ENCODE measurements around the gene LMAN2. TPM values are rescaled to one million over a fixed set of nuclear protein-coding genes. Genes with fewer than 3 reads are reported as not detected.

Gene LMAN2
- total and polyA plus RNA-seq, 12 donors = 46.3 to 215 (median 56.3) TPM

Other genes starting within 250 kb of the LMAN2 start
- gene NSD1, start 217.9 kb downstream of the LMAN2 start, total RNA-seq = 10 to 100 TPM; 34.4 to 62.9 (median 47.2) TPM
- 10 to 100 TPM in 1 of 2 donors, 1 to 10 TPM in 1; 5.6 to 10.0 TPM for gene NSD1, start 217.9 kb downstream of the LMAN2 start, polyA plus RNA-seq
- 10 to 100 TPM; 14.7 to 22.1 (median 19.3) TPM for gene RAB24, start 47.9 kb downstream of the LMAN2 start, total RNA-seq
- gene RAB24, start 47.9 kb downstream of the LMAN2 start, polyA plus RNA-seq = 10 to 100 TPM; 31.7 to 39.4 TPM
- 10 to 100 TPM; 32.3 to 69.8 (median 36.2) TPM for gene PRELID1, start 47.9 kb downstream of the LMAN2 start, total RNA-seq
- 100 to 1,000 TPM in 1 of 2 donors, 10 to 100 TPM in 1; 53.9 to 166 TPM for gene PRELID1, start 47.9 kb downstream of the LMAN2 start, polyA plus RNA-seq
- 1 to 10 TPM; 1.2 to 6.4 (median 2.4) TPM for gene MXD3, start 39.8 kb downstream of the LMAN2 start, total RNA-seq
- gene MXD3, start 39.8 kb downstream of the LMAN2 start, polyA plus RNA-seq = 1 to 10 TPM; 2.3 to 7.1 TPM
- 1 to 10 TPM; 2.2 to 9.6 (median 4.5) TPM for gene RGS14, start 6.3 kb upstream of the LMAN2 start, total RNA-seq
- 1 to 10 TPM; 2.6 to 3.9 TPM for gene RGS14, start 6.3 kb upstream of the LMAN2 start, polyA plus RNA-seq
- under 1 TPM in 1 of 10 donors, not detected in 9; 0.12 TPM for gene SLC34A1, start 32.8 kb upstream of the LMAN2 start, total RNA-seq
- not detected for gene SLC34A1, start 32.8 kb upstream of the LMAN2 start, polyA plus RNA-seq
- gene PFN3, start 49.0 kb upstream of the LMAN2 start, total RNA-seq = not detected
- gene PFN3, start 49.0 kb upstream of the LMAN2 start, polyA plus RNA-seq = not detected
- gene F12, start 57.9 kb upstream of the LMAN2 start, total RNA-seq = under 1 TPM in 1 of 10 donors, not detected in 9; 0.25 TPM
- under 1 TPM; 0.28 to 0.37 TPM for gene F12, start 57.9 kb upstream of the LMAN2 start, polyA plus RNA-seq
- gene GRK6, start 75.0 kb upstream of the LMAN2 start, total RNA-seq = 10 to 100 TPM; 11.8 to 21.2 (median 15.2) TPM
- 10 to 100 TPM in 1 of 2 donors, 1 to 10 TPM in 1; 6.7 to 22.9 TPM for gene GRK6, start 75.0 kb upstream of the LMAN2 start, polyA plus RNA-seq
- 1 to 10 TPM in 9 of 10 donors, under 1 TPM in 1; 0.97 to 2.9 (median 1.9) TPM for gene PRR7, start 95.1 kb upstream of the LMAN2 start, total RNA-seq
- 1 to 10 TPM; 1.8 to 2.7 TPM for gene PRR7, start 95.1 kb upstream of the LMAN2 start, polyA plus RNA-seq
- 10 to 100 TPM; 13.1 to 52.9 (median 19.1) TPM for gene DBN1, start 122.0 kb upstream of the LMAN2 start, total RNA-seq
- gene DBN1, start 122.0 kb upstream of the LMAN2 start, polyA plus RNA-seq = 10 to 100 TPM; 19.2 to 31.5 TPM
- gene PDLIM7, start 145.9 kb upstream of the LMAN2 start, total RNA-seq = 10 to 100 TPM; 32.5 to 70.6 (median 51.0) TPM
- 100 to 1,000 TPM; 129 to 131 TPM for gene PDLIM7, start 145.9 kb upstream of the LMAN2 start, polyA plus RNA-seq
- gene DOK3, start 158.2 kb upstream of the LMAN2 start, total RNA-seq = 10 to 100 TPM in 1 of 10 donors, 1 to 10 TPM in 7, under 1 TPM in 2; 0.74 to 11.4 (median 1.9) TPM
- gene DOK3, start 158.2 kb upstream of the LMAN2 start, polyA plus RNA-seq = 1 to 10 TPM; 2.4 to 4.0 TPM
- 10 to 100 TPM; 19.7 to 53.2 (median 27.2) TPM for gene DDX41, start 165.3 kb upstream of the LMAN2 start, total RNA-seq
- gene DDX41, start 165.3 kb upstream of the LMAN2 start, polyA plus RNA-seq = 10 to 100 TPM; 45.2 to 55.7 TPM
- gene FAM193B, start 202.9 kb upstream of the LMAN2 start, total RNA-seq = 10 to 100 TPM; 14.1 to 34.4 (median 20.1) TPM
- gene FAM193B, start 202.9 kb upstream of the LMAN2 start, polyA plus RNA-seq = 100 to 1,000 TPM in 1 of 2 donors, 10 to 100 TPM in 1; 28.0 to 201 TPM
- gene TMED9, start 240.5 kb upstream of the LMAN2 start, total RNA-seq = 100 to 1,000 TPM in 2 of 10 donors, 10 to 100 TPM in 8; 58.1 to 140 (median 69.5) TPM
- 100 to 1,000 TPM in 1 of 2 donors, 10 to 100 TPM in 1; 48.3 to 310 TPM for gene TMED9, start 240.5 kb upstream of the LMAN2 start, polyA plus RNA-seq
- gene B4GALT7, start 248.5 kb upstream of the LMAN2 start, total RNA-seq = 10 to 100 TPM in 9 of 10 donors, 1 to 10 TPM in 1; 9.8 to 17.4 (median 15.0) TPM
- 10 to 100 TPM; 20.4 to 29.7 TPM for gene B4GALT7, start 248.5 kb upstream of the LMAN2 start, polyA plus RNA-seq